ENCODE measurements around the gene CANT1.

GRCh38 chr17:79022507-79022991 is 13.0 kb upstream of the CANT1 start:
- TF ChIP-seq ZFX (IDR thresholded peaks at IDR 0.05) (no peak), CTCF (conservative IDR thresholded peaks at IDR 0.05) (no peak)
